GM12892 (cell line): ENCODE measurements around the gene UVRAG.

ENCODE experiments used
- POLR2A ChIP-seq: IDR thresholded peaks from 2 replicates; pipeline ENCODE4 v1.6.1; 2011; ENCODE audit warnings: low read depth, low read length, control low read depth
- TAF1 ChIP-seq: IDR thresholded peaks from 2 replicates; pipeline ENCODE4 v1.6.1; 2011; ENCODE audit warnings: low read depth, mild to moderate bottlenecking, control low read depth, low read length, borderline replicate concordance

DNA sequence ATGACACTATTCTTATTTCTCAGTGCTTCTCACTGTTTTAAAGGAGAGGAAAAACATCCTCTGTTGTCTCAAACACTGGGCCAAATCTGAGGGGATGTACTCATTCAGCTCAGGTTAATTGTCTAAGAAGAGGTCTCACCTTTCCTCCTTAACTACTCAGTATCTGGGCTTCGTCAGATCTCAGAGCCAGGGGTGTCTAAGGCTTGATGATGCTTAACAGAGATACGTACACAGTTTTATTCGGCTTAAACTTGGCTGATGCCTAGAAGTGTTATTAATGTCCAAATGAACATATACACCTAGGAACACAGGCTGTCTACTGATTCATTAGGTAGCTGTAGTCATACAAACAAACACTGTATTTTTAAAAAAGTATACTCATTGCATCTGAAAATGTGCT, 85.8 kb downstream of the UVRAG start:
- TF ChIP-seq POLR2A = no peak
- TF ChIP-seq TAF1 = no peak
